HCT116 (cell line): ENCODE results near the gene THADA. TPM values are rescaled to one million over a fixed set of nuclear protein-coding genes. Genes with fewer than 3 reads are reported as not detected.

Source experiments
- ATAC-seq: fragments of 200-7000 bp; cut with Tn5 transposase; 2 replicates; pipeline ENCODE4 v1.9.1; 2020; ENCODE audit warnings: mild to moderate bottlenecking, moderate library complexity
- BruUV-seq: library from RNA; stranded (reverse); fragments of 400-500 nt; replicated peaks from 2 replicates; lab custom pipeline; 2021; lab: Mats Ljungman, UMichigan
- CTCF ChIA-PET: fragments of 300-600 bp; sonication (Branson Sonifier 250); formaldehyde crosslinking; loops from one replicate; lab custom pipeline; 2021; ENCODE audit warnings: antibody characterized with exemption; lab: Charles Lee
- POLR2A ChIA-PET: fragments of 300-600, 350-600 bp; sonication (Branson Sonifier 250); formaldehyde crosslinking; loops from one replicate; lab custom pipeline; 2021; ENCODE audit warnings: antibody characterized with exemption; lab: Charles Lee
- RAD21 ChIA-PET, 2 experiments: fragments of 300-600 bp; sonication (Branson Sonifier 250); formaldehyde crosslinking; loops; one replicate each; lab custom pipeline; 2023; ENCODE audit warnings: low total read pairs in 2 of 2; ENCODE audit not compliant: uncharacterized antibody in 2 of 2, unreplicated experiment in 2 of 2, low non-redundant PET in 1 of 2; lab: Charles Lee
- DNase-seq: peaks from one replicate; pipeline ENCODE4 v3.0.0-alpha.2; 2010; ENCODE audit warnings: low read depth, low spot score
- H2AFZ ChIP-seq: fragments of 200-600 bp; shearing (Covaris generic), sonication (generic); 2 replicates; pipeline ENCODE4 v1.6.1; 2017; ENCODE audit warnings: low read depth, mixed run types, mixed read lengths, antibody characterized with exemption, low read length; ENCODE audit not compliant: poor library complexity, severe bottlenecking
- H3K27ac ChIP-seq: 2 replicates; pipeline ENCODE4 v1.5.1; 2012; ENCODE audit warnings: low read depth, low read length
- H3K27me3 ChIP-seq: fragments of 200-600 bp; sonication (generic); 2 replicates; pipeline ENCODE4 v1.6.1; 2016; ENCODE audit warnings: mixed run types, low read length, mixed read lengths; ENCODE audit not compliant: insufficient read depth
- H3K36me3 ChIP-seq, 2 experiments: fragments of 200-500 bp in 1 of 2; fragments of 200-600 bp in 1 of 2; sonication (Bioruptor generic) in 1 of 2; sonication (generic) in 1 of 2; 2 replicates each; pipeline versions ENCODE4 v1.5.1 to v1.6.1; 2014 to 2016; ENCODE audit warnings: low read length in 2 of 2, inconsistent platforms in 1 of 2, mixed read lengths in 1 of 2, mixed run types in 1 of 2; ENCODE audit not compliant: insufficient read depth in 2 of 2, control insufficient read depth in 1 of 2
- H3K4me1 ChIP-seq, 2 experiments: fragments of 200-600 bp in 1 of 2; sonication (generic) in 1 of 2; 2 replicates each; pipeline versions ENCODE4 v1.5.1 to v1.6.1; 2012 to 2017; ENCODE audit warnings: low read length in 2 of 2, inconsistent platforms in 1 of 2, mild to moderate bottlenecking in 1 of 2, mixed read lengths in 1 of 2, mixed run types in 1 of 2, moderate library complexity in 1 of 2; ENCODE audit not compliant: insufficient read depth in 2 of 2, control insufficient read depth in 1 of 2
- H3K4me2 ChIP-seq: fragments of 200-600 bp; sonication (generic); 2 replicates; pipeline ENCODE4 v1.6.1; 2017; ENCODE audit warnings: mixed run types, low read length, mixed read lengths
- H3K4me3 ChIP-seq, 2 experiments: fragments of 200-600 bp in 1 of 2; sonication (generic) in 1 of 2; replicated peaks in 1 of 2; 2 replicates each; pipeline ENCODE4 v1.5.1; 2011 to 2016; ENCODE audit warnings: low read length in 2 of 2, control low read depth in 1 of 2, low read depth in 1 of 2, mild to moderate bottlenecking in 1 of 2, mixed read lengths in 1 of 2, mixed run types in 1 of 2
- H3K79me2 ChIP-seq: fragments of 200-600 bp; sonication (generic); 2 replicates; pipeline ENCODE4 v1.6.1; 2017; ENCODE audit warnings: mild to moderate bottlenecking, mixed run types, low read length, moderate library complexity, mixed read lengths; ENCODE audit not compliant: insufficient read depth
- H3K9ac ChIP-seq: fragments of 200-600 bp; sonication (generic); 2 replicates; pipeline ENCODE4 v1.6.1; 2016; ENCODE audit warnings: low read length, mixed read lengths
- H3K9me2 ChIP-seq: fragments of 200-600 bp; sonication (generic), shearing (Covaris generic); 2 replicates; pipeline ENCODE4 v1.6.1; 2017; ENCODE audit warnings: mixed run types, mild to moderate bottlenecking, moderate library complexity; ENCODE audit not compliant: insufficient read depth
- H3K9me3 ChIP-seq, 2 experiments: fragments of 200-500 bp in 1 of 2; fragments of 200-600 bp in 1 of 2; sonication (Bioruptor generic) in 1 of 2; sonication (generic) in 1 of 2; 2 replicates each; pipeline ENCODE4 v1.6.1; 2014 to 2017; ENCODE audit warnings: low read length in 2 of 2, mixed read lengths in 2 of 2, inconsistent platforms in 1 of 2, low read depth in 1 of 2, mild to moderate bottlenecking in 1 of 2, mixed run types in 1 of 2, moderate library complexity in 1 of 2; ENCODE audit not compliant: control insufficient read depth in 1 of 2, insufficient read depth in 1 of 2
- H4K20me1 ChIP-seq: fragments of 200-600 bp; sonication (generic), shearing (Covaris generic); 2 replicates; pipeline ENCODE4 v1.6.1; 2017; ENCODE audit warnings: mixed run types, mild to moderate bottlenecking, moderate library complexity; ENCODE audit not compliant: insufficient read depth
- CBX3 ChIP-seq: IDR thresholded peaks from 2 replicates; pipeline ENCODE4 v1.6.1; 2012; ENCODE audit warnings: low read depth
- CEBPB ChIP-seq: IDR thresholded peaks from 2 replicates; pipeline ENCODE4 v1.6.1; 2012; ENCODE audit warnings: low read depth
- EGR1 ChIP-seq: IDR thresholded peaks from 2 replicates; pipeline ENCODE4 v1.6.1; 2012; ENCODE audit warnings: low read depth
- EZH2 ChIP-seq: fragments of 200-600 bp; sonication (generic); IDR thresholded peaks from 2 replicates; pipeline ENCODE4 v1.6.1; 2017; ENCODE audit warnings: antibody characterized with exemption, mixed run types
- EZH2phosphoT487 ChIP-seq: fragments of 200-600 bp; IDR thresholded peaks from 2 replicates; pipeline ENCODE4 v1.6.1; 2018; ENCODE audit warnings: antibody characterized with exemption, borderline replicate concordance
- FOSL1 ChIP-seq: IDR thresholded peaks from 2 replicates; pipeline ENCODE4 v1.6.1; 2012; ENCODE audit warnings: low read depth
- JUND ChIP-seq: IDR thresholded peaks from 2 replicates; pipeline ENCODE4 v1.6.1; 2012
- MAX ChIP-seq: IDR thresholded peaks from 2 replicates; pipeline ENCODE4 v1.6.1; 2012
- SIN3A ChIP-seq: IDR thresholded peaks from 2 replicates; pipeline ENCODE4 v1.6.1; 2012; ENCODE audit warnings: low read depth
- SP1 ChIP-seq: IDR thresholded peaks from 2 replicates; pipeline ENCODE4 v1.6.1; 2012; ENCODE audit warnings: low read depth
- SRF ChIP-seq: IDR thresholded peaks from 2 replicates; pipeline ENCODE4 v1.6.1; 2012; ENCODE audit warnings: low read depth
- TCF7L2 ChIP-seq: IDR thresholded peaks from 2 replicates; pipeline ENCODE4 v1.7.0; 2011; ENCODE audit warnings: borderline replicate concordance, inconsistent platforms; ENCODE audit not compliant: insufficient read depth, insufficient read length; ENCODE audit errors: extremely low read depth
- YY1 ChIP-seq: IDR thresholded peaks from 2 replicates; pipeline ENCODE4 v1.6.1; 2011; ENCODE audit warnings: low read length, low read depth, moderate library complexity, mild to moderate bottlenecking; ENCODE audit not compliant: insufficient replicate concordance; ENCODE audit errors: extremely low read depth
- ZBTB33 ChIP-seq: IDR thresholded peaks from 2 replicates; pipeline ENCODE4 v1.6.1; 2011; ENCODE audit warnings: mild to moderate bottlenecking, low read length, moderate library complexity; ENCODE audit not compliant: insufficient replicate concordance; ENCODE audit errors: extremely low read depth
- ZFX ChIP-seq: fragments of 450-650 bp; IDR thresholded peaks from 2 replicates; pipeline ENCODE4 v1.6.1; 2017
- intact Hi-C: fragments of 100-400 bp; cut with micrococcal nuclease; formaldehyde crosslinking; loops from 2 replicates; pipeline ENCODE4 v1.10.0; 2022
- total RNA-seq: library from RNA; stranded (reverse); gene quantifications from one replicate; pipeline ENCODE4 v1.2.1, GENCODE V29; 2021; ENCODE audit not compliant: unreplicated experiment

The THADA gene
- total RNA-seq, 1 experiment from 2014 or later, result 30.7 TPM

- Histone ChIP-seq H3K9ac (no peak overlapping the region), H3K9me2 (no peaks in the 10 kb centered on the region), H3K27ac (no peak overlapping the region), H3K27me3 (no peaks in the 10 kb centered on the region), H3K4me3 (no peak overlapping the region), H3K9me3 (no peaks in the 10 kb centered on the region), H3K4me1 (peaks cover 3 to 34% of the 10 kb centered on the region in 2 experiments; a peak in 3 of 4 replicates), H4K20me1 (no peaks in the 10 kb centered on the region), H3K36me3 (no peaks in the 10 kb centered on the region), H3K79me2 (no peaks in the 10 kb centered on the region), H2AFZ (no peak overlapping the region), H3K4me2 (no peak overlapping the region)
- ChIA-PET POLR2A (no interaction called here), CTCF (no interaction called here), RAD21 (no interaction called here)
- DNase-seq (no peak), ATAC-seq (no peak)
- intact Hi-C loops, result no loop called here
- TF ChIP-seq ZFX (no peak), EZH2phosphoT487 (no peak), TCF7L2 (no peak), CBX3 (no peak), FOSL1 (no peak), EZH2 (no peak), MAX (no peak), SP1 (no peak), SRF (no peak), EGR1 (no peak), ZBTB33 (no peak), JUND (no peak), CEBPB (no peak), YY1 (no peak), SIN3A (no peak)
- BruUV-seq, result no TSS peak
These were observed 294.9 kb downstream of the THADA start for GRCh38 chr2:43300781-43301583.
